Measurements from ENCODE around the gene GSTT4.
"Not testable (repeated sequence)": the region's sequence is repeated elsewhere in the genome, so short reads cannot be mapped to it uniquely, and the experiment has no call there.

GSTT4 gene

GRCh38 chr22:24023204-24023789 is 18.0 kb upstream of the GSTT4 start:
- DNase-seq: no peak

GRCh38 chr22:24021304-24021703 is 16.1 kb upstream of the GSTT4 start:
- no peak for DNase-seq

GRCh38 chr22:24016156-24016555 is 10.9 kb upstream of the GSTT4 start:
- DNase-seq: no peak

- no peak for DNase-seq
Measured at GRCh38 chr22:24011735-24012068, 6.4 kb upstream of the GSTT4 start.

GRCh38 chr22:24010018-24010391 is 4.8 kb upstream of the GSTT4 start:
- DNase-seq: no peak

- no peak for DNase-seq
Measured at GRCh38 chr22:24009227-24010017, 4.2 kb upstream of the GSTT4 start.

- DNase-seq: no peak
Measured at GRCh38 chr22:24008381-24009226, 3.4 kb upstream of the GSTT4 start.

GRCh38 chr22:24008022-24008283 is 2.7 kb upstream of the GSTT4 start:
- no peak for DNase-seq

GRCh38 chr22:24007253-24008021 is 2.2 kb upstream of the GSTT4 start:
- DNase-seq: no peak

GRCh38 chr22:24006914-24007214 is 1.6 kb upstream of the GSTT4 start:
- DNase-seq: no peak

- no peak for DNase-seq
Measured at GRCh38 chr22:24006207-24006913, 1.1 kb upstream of the GSTT4 start.

GRCh38 chr22:24003887-24004286 is 1.4 kb downstream of the GSTT4 start:
- DNase-seq: no peak

- no peak for DNase-seq
Measured at GRCh38 chr22:24002851-24003250, 2.4 kb downstream of the GSTT4 start.

- no peak for DNase-seq
Measured at GRCh38 chr22:24002272-24002671, 3.0 kb downstream of the GSTT4 start.

GRCh38 chr22:24001314-24001713 is 3.9 kb downstream of the GSTT4 start:
- no peak for DNase-seq

- not testable (repeated sequence) for DNase-seq
Measured at GRCh38 chr22:23999779-24000178, 5.5 kb downstream of the GSTT4 start.

- no peak for DNase-seq
Measured at GRCh38 chr22:23997092-23997491, 8.2 kb downstream of the GSTT4 start.

GRCh38 chr22:23993581-23994177 is 11.6 kb downstream of the GSTT4 start:
- not testable (repeated sequence) for DNase-seq

GRCh38 chr22:23993080-23993479 is 12.2 kb downstream of the GSTT4 start:
- not testable (repeated sequence) for DNase-seq

GRCh38 chr22:23989583-23990244 is 15.5 kb downstream of the GSTT4 start:
- DNase-seq: not testable (repeated sequence)

GRCh38 chr22:23986538-23987178 is 18.6 kb downstream of the GSTT4 start:
- DNase-seq: not testable (repeated sequence)

Data from right hindlimb (tissue), 1 donor.